HCT116 (cell line): ENCODE measurements around the gene ISCU. TPM values are rescaled to one million over a fixed set of nuclear protein-coding genes. Genes with fewer than 3 reads are reported as not detected.

ENCODE experiments used
- ATAC-seq: fragments of 200-7000 bp; cut with Tn5 transposase; 2 replicates; pipeline ENCODE4 v1.9.1; 2020; ENCODE audit warnings: mild to moderate bottlenecking, moderate library complexity
- BruUV-seq: library from RNA; stranded (reverse); fragments of 400-500 nt; replicated peaks from 2 replicates; lab custom pipeline; 2021; lab: Mats Ljungman, UMichigan
- CTCF ChIA-PET: fragments of 300-600 bp; sonication (Branson Sonifier 250); formaldehyde crosslinking; loops from one replicate; lab custom pipeline; 2021; ENCODE audit warnings: antibody characterized with exemption; lab: Charles Lee
- POLR2A ChIA-PET: fragments of 300-600, 350-600 bp; sonication (Branson Sonifier 250); formaldehyde crosslinking; loops from one replicate; lab custom pipeline; 2021; ENCODE audit warnings: antibody characterized with exemption; lab: Charles Lee
- RAD21 ChIA-PET, 2 experiments: fragments of 300-600 bp; sonication (Branson Sonifier 250); formaldehyde crosslinking; loops; one replicate each; lab custom pipeline; 2023; ENCODE audit warnings: low total read pairs in 2 of 2; ENCODE audit not compliant: uncharacterized antibody in 2 of 2, unreplicated experiment in 2 of 2, low non-redundant PET in 1 of 2; lab: Charles Lee
- DNase-seq: peaks from one replicate; pipeline ENCODE4 v3.0.0-alpha.2; 2010; ENCODE audit warnings: low read depth, low spot score
- H2AFZ ChIP-seq: fragments of 200-600 bp; shearing (Covaris generic), sonication (generic); 2 replicates; pipeline ENCODE4 v1.6.1; 2017; ENCODE audit warnings: low read depth, mixed run types, mixed read lengths, antibody characterized with exemption, low read length; ENCODE audit not compliant: poor library complexity, severe bottlenecking
- H3K27ac ChIP-seq: 2 replicates; pipeline ENCODE4 v1.5.1; 2012; ENCODE audit warnings: low read depth, low read length
- H3K27me3 ChIP-seq: fragments of 200-600 bp; sonication (generic); 2 replicates; pipeline ENCODE4 v1.6.1; 2016; ENCODE audit warnings: mixed run types, low read length, mixed read lengths; ENCODE audit not compliant: insufficient read depth
- H3K36me3 ChIP-seq, 2 experiments: fragments of 200-500 bp in 1 of 2; fragments of 200-600 bp in 1 of 2; sonication (Bioruptor generic) in 1 of 2; sonication (generic) in 1 of 2; 2 replicates each; pipeline versions ENCODE4 v1.5.1 to v1.6.1; 2014 to 2016; ENCODE audit warnings: low read length in 2 of 2, inconsistent platforms in 1 of 2, mixed read lengths in 1 of 2, mixed run types in 1 of 2; ENCODE audit not compliant: insufficient read depth in 2 of 2, control insufficient read depth in 1 of 2
- H3K4me1 ChIP-seq, 2 experiments: fragments of 200-600 bp in 1 of 2; sonication (generic) in 1 of 2; 2 replicates each; pipeline versions ENCODE4 v1.5.1 to v1.6.1; 2012 to 2017; ENCODE audit warnings: low read length in 2 of 2, inconsistent platforms in 1 of 2, mild to moderate bottlenecking in 1 of 2, mixed read lengths in 1 of 2, mixed run types in 1 of 2, moderate library complexity in 1 of 2; ENCODE audit not compliant: insufficient read depth in 2 of 2, control insufficient read depth in 1 of 2
- H3K4me2 ChIP-seq: fragments of 200-600 bp; sonication (generic); 2 replicates; pipeline ENCODE4 v1.6.1; 2017; ENCODE audit warnings: mixed run types, low read length, mixed read lengths
- H3K4me3 ChIP-seq, 2 experiments: fragments of 200-600 bp in 1 of 2; sonication (generic) in 1 of 2; replicated peaks in 1 of 2; 2 replicates each; pipeline ENCODE4 v1.5.1; 2011 to 2016; ENCODE audit warnings: low read length in 2 of 2, control low read depth in 1 of 2, low read depth in 1 of 2, mild to moderate bottlenecking in 1 of 2, mixed read lengths in 1 of 2, mixed run types in 1 of 2
- H3K79me2 ChIP-seq: fragments of 200-600 bp; sonication (generic); 2 replicates; pipeline ENCODE4 v1.6.1; 2017; ENCODE audit warnings: mild to moderate bottlenecking, mixed run types, low read length, moderate library complexity, mixed read lengths; ENCODE audit not compliant: insufficient read depth
- H3K9ac ChIP-seq: fragments of 200-600 bp; sonication (generic); 2 replicates; pipeline ENCODE4 v1.6.1; 2016; ENCODE audit warnings: low read length, mixed read lengths
- H3K9me2 ChIP-seq: fragments of 200-600 bp; sonication (generic), shearing (Covaris generic); 2 replicates; pipeline ENCODE4 v1.6.1; 2017; ENCODE audit warnings: mixed run types, mild to moderate bottlenecking, moderate library complexity; ENCODE audit not compliant: insufficient read depth
- H3K9me3 ChIP-seq, 2 experiments: fragments of 200-500 bp in 1 of 2; fragments of 200-600 bp in 1 of 2; sonication (Bioruptor generic) in 1 of 2; sonication (generic) in 1 of 2; 2 replicates each; pipeline ENCODE4 v1.6.1; 2014 to 2017; ENCODE audit warnings: low read length in 2 of 2, mixed read lengths in 2 of 2, inconsistent platforms in 1 of 2, low read depth in 1 of 2, mild to moderate bottlenecking in 1 of 2, mixed run types in 1 of 2, moderate library complexity in 1 of 2; ENCODE audit not compliant: control insufficient read depth in 1 of 2, insufficient read depth in 1 of 2
- H4K20me1 ChIP-seq: fragments of 200-600 bp; sonication (generic), shearing (Covaris generic); 2 replicates; pipeline ENCODE4 v1.6.1; 2017; ENCODE audit warnings: mixed run types, mild to moderate bottlenecking, moderate library complexity; ENCODE audit not compliant: insufficient read depth
- ATF3 ChIP-seq: IDR thresholded peaks from 2 replicates; pipeline ENCODE4 v1.6.1; 2012
- CBX3 ChIP-seq: IDR thresholded peaks from 2 replicates; pipeline ENCODE4 v1.6.1; 2012; ENCODE audit warnings: low read depth
- ELF1 ChIP-seq: IDR thresholded peaks from 2 replicates; pipeline ENCODE4 v1.6.1; 2012; ENCODE audit warnings: low read depth, borderline replicate concordance
- JUND ChIP-seq: IDR thresholded peaks from 2 replicates; pipeline ENCODE4 v1.6.1; 2012
- MAX ChIP-seq: IDR thresholded peaks from 2 replicates; pipeline ENCODE4 v1.6.1; 2012
- POLR2A ChIP-seq: IDR thresholded peaks from 2 replicates; pipeline ENCODE4 v1.7.0; 2011; ENCODE audit warnings: borderline replicate concordance; ENCODE audit not compliant: insufficient read depth, insufficient read length; ENCODE audit errors: extremely low read depth
- POLR2AphosphoS5 ChIP-seq: IDR thresholded peaks from 2 replicates; pipeline ENCODE4 v1.6.1; 2011; ENCODE audit warnings: mild to moderate bottlenecking, low read depth, low read length, moderate library complexity
- RAD21 ChIP-seq: IDR thresholded peaks from 2 replicates; pipeline ENCODE4 v1.6.1; 2012; ENCODE audit warnings: low read depth, mild to moderate bottlenecking
- REST ChIP-seq: IDR thresholded peaks from 2 replicates; pipeline ENCODE4 v1.6.1; 2012; ENCODE audit warnings: low read depth
- SIN3A ChIP-seq: IDR thresholded peaks from 2 replicates; pipeline ENCODE4 v1.6.1; 2012; ENCODE audit warnings: low read depth
- SP1 ChIP-seq: IDR thresholded peaks from 2 replicates; pipeline ENCODE4 v1.6.1; 2012; ENCODE audit warnings: low read depth
- ZFX ChIP-seq: fragments of 450-650 bp; IDR thresholded peaks from 2 replicates; pipeline ENCODE4 v1.6.1; 2017
- ZNF274 ChIP-seq: fragments of 200-500 bp; sonication (Bioruptor generic); IDR thresholded peaks from 2 replicates; pipeline ENCODE4 v1.6.1; 2014; ENCODE audit warnings: mild to moderate bottlenecking, low read depth, low read length, inconsistent platforms
- intact Hi-C: fragments of 100-400 bp; cut with micrococcal nuclease; formaldehyde crosslinking; loops from 2 replicates; pipeline ENCODE4 v1.10.0; 2022
- total RNA-seq: library from RNA; stranded (reverse); gene quantifications from one replicate; pipeline ENCODE4 v1.2.1, GENCODE V29; 2021; ENCODE audit not compliant: unreplicated experiment
- TF ChIP-seq, protein P1 (sequence below), 3 experiments: fragments of 200-600 bp in 1 of 3; sonication (generic) in 1 of 3; IDR thresholded peaks in 2 of 3; conservative IDR thresholded peaks in 1 of 3; 2 replicates each; pipeline ENCODE4 v1.5.1; 2012 to 2017; ENCODE audit warnings: low read depth in 2 of 3, low read length in 2 of 3, antibody characterized with exemption in 1 of 3, borderline replicate concordance in 1 of 3, control low read depth in 1 of 3, mild to moderate bottlenecking in 1 of 3, mixed read lengths in 1 of 3, mixed run types in 1 of 3, moderate library complexity in 1 of 3; ENCODE audit not compliant: insufficient read depth in 1 of 3

Gene ISCU
- total RNA-seq, 1 experiment from 2014 or later, result 89.6 TPM

- H3K4me1 ChIP-seq, result no peaks in the 10 kb centered on the region
- CTCF ChIA-PET, result no interaction called here
- no peak overlapping the region for H3K27ac ChIP-seq
- no peak overlapping the region for H3K9ac ChIP-seq
- H3K4me2 ChIP-seq, result no peak overlapping the region
- no peaks in the 10 kb centered on the region for H3K79me2 ChIP-seq
- H3K4me3 ChIP-seq, result no peak overlapping the region
- RAD21 ChIA-PET, result no interaction called here
- H3K9me3 ChIP-seq, result no peaks in the 10 kb centered on the region
- H2AFZ ChIP-seq, result no peak overlapping the region
- no peak for TF ChIP-seq ZNF274
- TF ChIP-seq MAX, result no peak
- TF ChIP-seq ELF1, result no peak
- no peak for TF ChIP-seq RAD21
- no peak for TF ChIP-seq JUND
- no peak for TF ChIP-seq SIN3A
- no peak for TF ChIP-seq ATF3
- TF ChIP-seq ZFX, result no peak
- DNase-seq, result no peak
- no TSS peak for BruUV-seq
- intact Hi-C loops, result no loop called here
- no peaks in the 10 kb centered on the region for H3K27me3 ChIP-seq
- ATAC-seq, result no peak
- no peaks in the 10 kb centered on the region for H3K9me2 ChIP-seq
- no peaks in the 10 kb centered on the region for H3K36me3 ChIP-seq
- POLR2A ChIA-PET, result no interaction called here
- no peaks in the 10 kb centered on the region for H4K20me1 ChIP-seq
These were observed 29.0 kb downstream of the ISCU start for GRCh38 chr12:108591267-108591980.

GRCh38 chr12:108592033-108592909 is 29.9 kb downstream of the ISCU start:
- H3K27me3 ChIP-seq, result no peaks in the 10 kb centered on the region
- no TSS peak for BruUV-seq
- no peak overlapping the region for H3K4me3 ChIP-seq
- DNase-seq (no peak), ATAC-seq (no peak)
- no peaks in the 10 kb centered on the region for H4K20me1 ChIP-seq
- H3K9me2 ChIP-seq, result no peaks in the 10 kb centered on the region
- no peaks in the 10 kb centered on the region for H3K79me2 ChIP-seq
- ChIA-PET CTCF (no interaction called here), POLR2A (no interaction called here), RAD21 (no interaction called here)
- no peak overlapping the region for H3K9ac ChIP-seq
- H3K36me3 ChIP-seq, result no peaks in the 10 kb centered on the region
- no peak overlapping the region for H3K27ac ChIP-seq
- no peak overlapping the region for H2AFZ ChIP-seq
- no peak overlapping the region for H3K4me2 ChIP-seq
- no peaks in the 10 kb centered on the region for H3K9me3 ChIP-seq
- no peaks in the 10 kb centered on the region; a peak in 1 of 4 replicates for H3K4me1 ChIP-seq
- intact Hi-C loops, result no loop called here
- TF ChIP-seq POLR2AphosphoS5 (no peak), POLR2A (no peak), SP1 (no peak), CBX3 (no peak), ZFX (no peak), REST (no peak)
- TF ChIP-seq, protein P1, sequence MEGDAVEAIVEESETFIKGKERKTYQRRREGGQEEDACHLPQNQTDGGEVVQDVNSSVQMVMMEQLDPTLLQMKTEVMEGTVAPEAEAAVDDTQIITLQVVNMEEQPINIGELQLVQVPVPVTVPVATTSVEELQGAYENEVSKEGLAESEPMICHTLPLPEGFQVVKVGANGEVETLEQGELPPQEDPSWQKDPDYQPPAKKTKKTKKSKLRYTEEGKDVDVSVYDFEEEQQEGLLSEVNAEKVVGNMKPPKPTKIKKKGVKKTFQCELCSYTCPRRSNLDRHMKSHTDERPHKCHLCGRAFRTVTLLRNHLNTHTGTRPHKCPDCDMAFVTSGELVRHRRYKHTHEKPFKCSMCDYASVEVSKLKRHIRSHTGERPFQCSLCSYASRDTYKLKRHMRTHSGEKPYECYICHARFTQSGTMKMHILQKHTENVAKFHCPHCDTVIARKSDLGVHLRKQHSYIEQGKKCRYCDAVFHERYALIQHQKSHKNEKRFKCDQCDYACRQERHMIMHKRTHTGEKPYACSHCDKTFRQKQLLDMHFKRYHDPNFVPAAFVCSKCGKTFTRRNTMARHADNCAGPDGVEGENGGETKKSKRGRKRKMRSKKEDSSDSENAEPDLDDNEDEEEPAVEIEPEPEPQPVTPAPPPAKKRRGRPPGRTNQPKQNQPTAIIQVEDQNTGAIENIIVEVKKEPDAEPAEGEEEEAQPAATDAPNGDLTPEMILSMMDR (IDR thresholded peaks at IDR 0.05 in 2 of 3, conservative IDR thresholded peaks at IDR 0.05 in 1 of 3; ENCODE audit: borderline replicate concordance in 1 of 3, insufficient read depth in 1 of 3, low read depth in 2 of 3, low read length in 2 of 3), result no peak
